ENCODE results near the gene PTPRE. TPM values are rescaled to one million over a fixed set of nuclear protein-coding genes. Genes with fewer than 3 reads are reported as not detected.

The PTPRE gene
- total and polyA plus RNA-seq, 2 of the 4 experiments (the other 2 are of a cell fraction) = 0.34 to 0.54 TPM

DNA sequence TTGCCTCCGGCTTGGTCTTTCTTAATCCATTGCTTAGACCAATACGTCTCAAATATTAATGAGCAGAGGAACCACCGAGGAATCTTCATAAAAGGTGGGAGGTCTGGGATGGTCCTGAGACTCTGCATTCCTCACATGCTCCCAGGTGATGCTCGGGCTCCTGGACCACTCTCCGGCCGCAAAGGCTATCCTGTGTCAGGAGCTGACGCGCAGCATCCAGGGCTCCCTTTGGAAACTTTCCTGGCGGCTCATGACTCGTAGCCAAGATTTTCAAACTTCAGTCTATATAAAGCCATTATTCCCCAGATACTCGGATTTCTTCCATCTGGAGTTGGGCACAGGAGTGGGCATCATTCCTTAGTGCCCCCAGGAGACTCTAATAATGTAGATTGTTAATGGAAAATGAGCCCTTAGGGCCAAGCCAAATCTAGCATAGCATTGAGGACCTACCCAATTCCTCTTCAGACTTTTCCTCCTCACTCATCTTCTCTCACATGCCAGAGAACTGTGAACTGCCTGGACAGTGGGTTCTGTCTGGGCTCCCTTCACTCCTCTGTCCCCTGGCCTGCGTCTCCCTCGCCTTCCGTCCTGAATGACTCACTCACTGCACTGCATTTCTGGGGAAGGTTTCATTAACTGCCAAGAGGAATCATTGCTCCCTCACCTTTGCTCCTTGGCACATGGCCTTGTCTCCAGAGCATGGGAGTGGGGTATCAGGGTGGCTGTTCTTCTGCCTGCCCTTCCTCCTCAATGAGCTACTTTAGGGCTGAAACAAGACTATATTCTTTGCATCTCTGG, 130.0 kb downstream of the PTPRE start:
- no peak overlapping the region for H3K56ac ChIP-seq (ENCODE audit: extremely low read depth, insufficient read depth, low read length)
- H2AK9ac ChIP-seq (replicated peaks; ENCODE audit: low read depth, low read length, poor library complexity) = no peak overlapping the region
- TF ChIP-seq CHD1 (IDR thresholded peaks at IDR 0.05; ENCODE audit: low read depth, low read length) = no peak
- no peak for TF ChIP-seq MAZ (IDR thresholded peaks at IDR 0.05; ENCODE audit: borderline replicate concordance, low read depth, low read length)
- no peak for TF ChIP-seq CEBPB (IDR thresholded peaks at IDR 0.05; ENCODE audit: low read depth, low read length)
- TF ChIP-seq POLR2A (IDR thresholded peaks at IDR 0.05; ENCODE audit: low read depth, low read length) = no peak
- TF ChIP-seq BHLHE40 (IDR thresholded peaks at IDR 0.05; ENCODE audit: low read depth, low read length) = no peak
- TF ChIP-seq RAD21 (IDR thresholded peaks at IDR 0.05; ENCODE audit: low read length) = no peak
- TF ChIP-seq NFE2L2 (IDR thresholded peaks at IDR 0.05; ENCODE audit: low read depth, low read length) = no peak
- TF ChIP-seq MXI1 (IDR thresholded peaks at IDR 0.05; ENCODE audit: borderline replicate concordance, low read depth, low read length) = no peak
- TF ChIP-seq, protein P1, sequence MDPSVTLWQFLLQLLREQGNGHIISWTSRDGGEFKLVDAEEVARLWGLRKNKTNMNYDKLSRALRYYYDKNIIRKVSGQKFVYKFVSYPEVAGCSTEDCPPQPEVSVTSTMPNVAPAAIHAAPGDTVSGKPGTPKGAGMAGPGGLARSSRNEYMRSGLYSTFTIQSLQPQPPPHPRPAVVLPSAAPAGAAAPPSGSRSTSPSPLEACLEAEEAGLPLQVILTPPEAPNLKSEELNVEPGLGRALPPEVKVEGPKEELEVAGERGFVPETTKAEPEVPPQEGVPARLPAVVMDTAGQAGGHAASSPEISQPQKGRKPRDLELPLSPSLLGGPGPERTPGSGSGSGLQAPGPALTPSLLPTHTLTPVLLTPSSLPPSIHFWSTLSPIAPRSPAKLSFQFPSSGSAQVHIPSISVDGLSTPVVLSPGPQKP (IDR thresholded peaks at IDR 0.05; ENCODE audit: borderline replicate concordance, low read depth, low read length) = no peak
- H3K9me3 ChIP-seq (ENCODE audit: control insufficient read depth, insufficient read depth, low read length) = no peaks in the 10 kb centered on the region
- no peaks in the 10 kb centered on the region for H3K9me1 ChIP-seq (ENCODE audit: insufficient read depth, low read length)
- no peak overlapping the region for H3K4ac ChIP-seq (ENCODE audit: low read depth, low read length)
- POLR2A ChIA-PET (ENCODE audit: unreplicated experiment) = no interaction called here
- no peak overlapping the region for H4K91ac ChIP-seq (ENCODE audit: insufficient read depth, low read depth, low read length)
- no TSS peak for BruUV-seq (replicated peaks)
- H2BK15ac ChIP-seq (ENCODE audit: low read depth, low read length) = no peak overlapping the region
- no peak overlapping the region for H2BK120ac ChIP-seq (ENCODE audit: low read depth, low read length)
- H2AFZ ChIP-seq (replicated peaks; ENCODE audit: low read length, poor library complexity) = no peak overlapping the region
- H3K9ac ChIP-seq (ENCODE audit: low read depth, low read length) = no peak overlapping the region
- no peak overlapping the region for H3K4me2 ChIP-seq (ENCODE audit: low read depth, low read length)
- no peaks in the 10 kb centered on the region for H3K79me1 ChIP-seq (ENCODE audit: low read depth in 1 of 2, low read length in 2 of 2)
- in situ Hi-C loops (cut with MboI; ENCODE audit: low sequenced_read_pairs) (no loop called here), dilution Hi-C loops (cut with HindIII; ENCODE audit: low sequenced_read_pairs, unreplicated experiment) (no loop called here), intact Hi-C loops (cut with micrococcal nuclease) (no loop called here)
- H3K23ac ChIP-seq (ENCODE audit: low read depth, low read length) = no peak overlapping the region
- no CpG with 5 or more reads among the region's 14 CpGs for WGBS, 2 experiments (ENCODE audit: extremely low coverage in 2 of 2, insufficient read length in 1 of 2)
- no peaks in the 10 kb centered on the region for H3K36me3 ChIP-seq (ENCODE audit: control insufficient read depth, insufficient read depth, low read length)
- no peak overlapping the region for H2AK5ac ChIP-seq (ENCODE audit: low read depth, low read length)
- H3K4me3 ChIP-seq (ENCODE audit: insufficient read depth, low read depth, low read length) = no peak overlapping the region
- CTCF ChIA-PET = no interaction called here
- no peak overlapping the region for H3K14ac ChIP-seq (replicated peaks; ENCODE audit: low read depth, low read length)
- no peak overlapping the region for H3K27ac ChIP-seq (ENCODE audit: insufficient read depth, low read length)
- DNase-seq (peak; percentile 16), ATAC-seq (ENCODE audit: low read depth) (no peak; the same call in 1 of the 2 replicates)
- H3K18ac ChIP-seq (ENCODE audit: low read depth, low read length) = no peak overlapping the region
- no peak overlapping the region for H2BK5ac ChIP-seq (ENCODE audit: low read depth, low read length, poor library complexity, severe bottlenecking)
- H3K4me1 ChIP-seq (ENCODE audit: control insufficient read depth, insufficient read depth, low read length) = peaks cover 2% of the 10 kb centered on the region
- H4K8ac ChIP-seq (ENCODE audit: low read depth in 2 of 2, low read length in 2 of 2) = no peak overlapping the region
- H4K20me1 ChIP-seq (ENCODE audit: insufficient read depth, low read length) = no peaks in the 10 kb centered on the region
- H3K27me3 ChIP-seq (ENCODE audit: control insufficient read depth, insufficient read depth, low read length) = no peaks in the 10 kb centered on the region
- no peak overlapping the region for H4K5ac ChIP-seq (ENCODE audit: low read depth, low read length)
- H2BK20ac ChIP-seq (ENCODE audit: low read depth, low read length) = no peak overlapping the region
